Measurements from ENCODE around the gene DACH1. TPM values are rescaled to one million over a fixed set of nuclear protein-coding genes. Genes with fewer than 3 reads are reported as not detected.

The DACH1 gene
- total RNA-seq, 4 donors from 2014 or later, result 1.0 to 6.3 (median 2.4) TPM

- no peaks in the 10 kb centered on the region for H3K9me3 ChIP-seq
- H3K36me3 ChIP-seq, result no peaks in the 10 kb centered on the region
- TF ChIP-seq POLR2A (IDR thresholded peaks at IDR 0.05), result no peak
- TF ChIP-seq EP300 (IDR thresholded peaks at IDR 0.05), result no peak
- no peak for TF ChIP-seq POLR2AphosphoS5 (IDR thresholded peaks at IDR 0.05)
- TF ChIP-seq CTCF (IDR thresholded peaks at IDR 0.05), result no peak
- H3K27ac ChIP-seq, result no peak overlapping the region
- H3K27me3 ChIP-seq, result no peaks in the 10 kb centered on the region
- H3K4me1 ChIP-seq, result no peaks in the 10 kb centered on the region
- 70% methylated on average over 1 of the region's 1 CpG for WGBS
- no peak for DNase-seq (ENCODE audit: low spot score in 2 of 2)
- no peak overlapping the region for H3K4me3 ChIP-seq
Measured at GRCh38 chr13:71464686-71465085, 402.3 kb downstream of the DACH1 start.

GRCh38 chr13:71461892-71462291 is 405.1 kb downstream of the DACH1 start:
- DNase-seq (ENCODE audit: low spot score in 2 of 2), result no peak
- Histone ChIP-seq H3K27ac (no peak overlapping the region), H3K4me1 (no peaks in the 10 kb centered on the region), H3K9me3 (no peaks in the 10 kb centered on the region), H3K4me3 (no peak overlapping the region), H3K27me3 (no peaks in the 10 kb centered on the region), H3K36me3 (no peaks in the 10 kb centered on the region)
- TF ChIP-seq EP300 (IDR thresholded peaks at IDR 0.05) (no peak), POLR2A (IDR thresholded peaks at IDR 0.05) (no peak), CTCF (IDR thresholded peaks at IDR 0.05) (no peak), POLR2AphosphoS5 (IDR thresholded peaks at IDR 0.05) (no peak)
- WGBS, result 62% methylated on average over 1 of the region's 1 CpG

- Histone ChIP-seq H3K27ac (no peak overlapping the region), H3K36me3 (no peaks in the 10 kb centered on the region), H3K9me3 (no peaks in the 10 kb centered on the region), H3K4me3 (no peak overlapping the region), H3K4me1 (no peaks in the 10 kb centered on the region), H3K27me3 (no peaks in the 10 kb centered on the region)
- 52% methylated on average over 3 of the region's 3 CpGs for WGBS
- DNase-seq (ENCODE audit: low spot score in 2 of 2), result no peak
- no peak for TF ChIP-seq POLR2AphosphoS5 (IDR thresholded peaks at IDR 0.05)
- no peak for TF ChIP-seq CTCF (IDR thresholded peaks at IDR 0.05)
Measured at GRCh38 chr13:71460211-71460610, 406.8 kb downstream of the DACH1 start.

GRCh38 chr13:71459708-71460107 is 407.3 kb downstream of the DACH1 start:
- Histone ChIP-seq H3K4me1 (no peaks in the 10 kb centered on the region), H3K4me3 (no peak overlapping the region), H3K9me3 (no peaks in the 10 kb centered on the region), H3K36me3 (no peaks in the 10 kb centered on the region), H3K27ac (no peak overlapping the region), H3K27me3 (no peaks in the 10 kb centered on the region)
- no peak for DNase-seq (ENCODE audit: low spot score in 2 of 2)
- no peak for TF ChIP-seq POLR2AphosphoS5 (IDR thresholded peaks at IDR 0.05)

- Histone ChIP-seq H3K36me3 (no peaks in the 10 kb centered on the region), H3K4me1 (no peaks in the 10 kb centered on the region), H3K27ac (no peak overlapping the region), H3K4me3 (no peak overlapping the region), H3K27me3 (no peaks in the 10 kb centered on the region), H3K9me3 (no peaks in the 10 kb centered on the region)
- 90% methylated on average over 2 of the region's 2 CpGs for WGBS
- TF ChIP-seq CTCF (IDR thresholded peaks at IDR 0.05), result no peak
- no peak for TF ChIP-seq POLR2AphosphoS5 (IDR thresholded peaks at IDR 0.05)
- TF ChIP-seq EP300 (IDR thresholded peaks at IDR 0.05), result no peak
- no peak for TF ChIP-seq POLR2A (IDR thresholded peaks at IDR 0.05)
- DNase-seq (ENCODE audit: low spot score in 2 of 2), result no peak
Measured at GRCh38 chr13:71457645-71458044, 409.4 kb downstream of the DACH1 start.

GRCh38 chr13:71456136-71456535 is 410.9 kb downstream of the DACH1 start:
- no peak for TF ChIP-seq CTCF (IDR thresholded peaks at IDR 0.05)
- TF ChIP-seq EP300 (IDR thresholded peaks at IDR 0.05), result no peak
- no peak for TF ChIP-seq POLR2A (IDR thresholded peaks at IDR 0.05)
- TF ChIP-seq POLR2AphosphoS5 (IDR thresholded peaks at IDR 0.05), result no peak
- no peaks in the 10 kb centered on the region for H3K4me1 ChIP-seq
- no peaks in the 10 kb centered on the region for H3K36me3 ChIP-seq
- no peak overlapping the region for H3K27ac ChIP-seq
- DNase-seq (ENCODE audit: low spot score in 2 of 2), result no peak
- no peaks in the 10 kb centered on the region for H3K9me3 ChIP-seq
- 84% methylated on average over 2 of the region's 2 CpGs for WGBS
- H3K27me3 ChIP-seq, result no peaks in the 10 kb centered on the region
- H3K4me3 ChIP-seq, result no peak overlapping the region

All from suprapubic skin (tissue), 4 donors.